Measurements from ENCODE around the gene EXOC3L4. TPM values are rescaled to one million over a fixed set of nuclear protein-coding genes. Genes with fewer than 3 reads are reported as not detected.

Gene EXOC3L4
- total and polyA plus RNA-seq, 2 donors = 16.0 to 83.7 TPM

DNA sequence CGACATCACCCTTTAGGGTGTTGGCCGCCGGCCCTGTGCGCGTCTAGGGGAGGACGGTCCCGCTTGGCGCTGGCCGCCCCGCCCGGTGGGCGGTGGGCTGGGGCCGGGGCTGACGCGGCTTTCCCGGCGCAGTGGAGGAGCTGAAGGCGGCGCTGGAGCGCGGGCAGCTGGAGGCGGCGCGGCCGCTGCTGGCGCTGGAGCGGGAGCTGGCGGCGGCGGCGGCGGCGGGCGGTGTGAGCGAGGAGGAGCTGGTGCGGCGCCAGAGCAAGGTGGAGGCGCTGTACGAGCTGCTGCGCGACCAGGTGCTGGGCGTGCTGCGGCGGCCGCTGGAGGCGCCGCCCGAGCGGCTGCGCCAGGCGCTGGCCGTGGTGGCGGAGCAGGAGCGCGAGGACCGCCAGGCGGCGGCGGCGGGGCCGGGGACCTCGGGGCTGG, 32.4 kb downstream of the EXOC3L4 start:
- Histone ChIP-seq H3K4me3 (ENCODE audit: low read length in 2 of 2) (no peak overlapping the region), H3K36me3 (ENCODE audit: control insufficient read depth in 2 of 2, insufficient read depth in 2 of 2, low read length in 1 of 2) (peaks cover 0 to 4% of the 10 kb centered on the region in 2 donors), H3K9me3 (ENCODE audit: control insufficient read depth in 2 of 2, insufficient read depth in 1 of 2, low read length in 1 of 2) (no peaks in the 10 kb centered on the region), H3K27ac (ENCODE audit: low read depth in 1 of 2, low read length in 1 of 2) (no peak overlapping the region), H3K27me3 (ENCODE audit: control insufficient read depth in 2 of 2, insufficient read depth in 1 of 2, low read length in 1 of 2) (peaks cover 11 to 40% of the 10 kb centered on the region in 2 donors), H3K4me1 (ENCODE audit: control insufficient read depth in 2 of 2, insufficient read depth in 2 of 2, low read length in 2 of 2) (peaks cover 13 to 44% of the 10 kb centered on the region in 2 donors)
- DNase-seq (ENCODE audit: low read depth in 6 of 9, low spot score in 9 of 9) = no peak
- 93% methylated on average over 62 of the region's 62 CpGs for whole genome bisulfite sequencing

DNA sequence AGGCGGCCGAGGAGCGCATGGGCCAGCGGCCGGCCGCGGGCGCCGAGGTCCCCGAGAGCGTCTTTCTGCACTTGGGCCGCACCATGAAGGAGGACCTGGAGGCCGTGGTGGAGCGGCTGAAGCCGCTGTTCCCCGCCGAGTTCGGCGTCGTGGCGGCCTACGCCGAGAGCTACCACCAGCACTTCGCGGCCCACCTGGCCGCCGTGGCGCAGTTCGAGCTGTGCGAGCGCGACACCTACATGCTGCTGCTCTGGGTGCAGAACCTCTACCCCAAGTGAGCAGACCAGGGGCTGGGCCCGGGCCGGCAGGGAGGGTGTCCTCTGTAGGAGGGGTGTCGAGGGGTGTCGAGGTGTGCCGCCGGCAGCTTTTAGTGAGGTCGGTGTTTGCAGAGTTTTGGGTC, 32.8 kb downstream of the EXOC3L4 start:
- WGBS = 96% methylated on average over 39 of the region's 39 CpGs
- Histone ChIP-seq H3K4me3 (ENCODE audit: low read length in 2 of 2) (no peak overlapping the region), H3K4me1 (ENCODE audit: control insufficient read depth in 2 of 2, insufficient read depth in 2 of 2, low read length in 2 of 2) (peaks cover 12 to 40% of the 10 kb centered on the region in 2 donors)

DNA sequence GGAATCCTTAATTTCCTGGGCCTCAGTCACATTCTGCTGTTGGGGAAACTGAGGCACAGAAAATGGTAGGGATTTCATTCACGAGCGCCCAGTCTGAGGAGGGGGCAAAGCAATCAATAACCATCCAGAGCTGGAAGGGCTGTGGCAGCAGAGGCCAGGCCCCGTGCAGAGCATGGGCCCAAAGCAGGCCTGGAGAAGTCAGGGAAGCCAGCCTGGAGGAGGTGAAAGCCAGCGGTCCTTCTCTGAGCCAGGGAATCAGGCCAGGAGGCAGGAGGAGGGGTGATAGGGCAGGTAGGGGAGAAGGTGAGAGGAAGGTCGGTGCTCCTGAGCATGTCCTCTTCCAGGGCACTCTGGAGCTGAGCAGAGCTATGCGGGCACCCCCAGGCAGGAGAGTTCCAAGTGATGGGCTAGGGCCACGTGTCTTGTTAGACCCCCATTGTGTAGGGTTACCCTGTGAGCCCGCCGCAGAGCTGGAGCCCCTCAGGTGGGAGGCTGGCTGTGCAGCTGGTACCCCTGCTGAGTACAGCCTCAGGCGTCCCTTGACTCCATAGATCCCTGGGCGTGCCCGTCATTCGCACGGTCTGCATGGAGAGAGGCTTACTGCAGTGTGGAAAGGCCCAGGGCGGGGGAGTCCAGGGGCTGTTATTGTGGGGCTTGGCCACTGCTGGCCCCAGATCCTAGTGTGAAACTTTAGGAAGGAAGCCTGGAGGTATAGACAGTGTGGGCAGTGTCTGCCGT, 33.5 kb downstream of the EXOC3L4 start:
- H3K9me3 ChIP-seq (ENCODE audit: control insufficient read depth in 2 of 2, insufficient read depth in 1 of 2, low read length in 1 of 2) = no peaks in the 10 kb centered on the region
- H3K27ac ChIP-seq (ENCODE audit: low read depth in 1 of 2, low read length in 1 of 2) = peak overlapping the region in 1 of 2 donors; percentile 3
- peaks cover 7 to 34% of the 10 kb centered on the region in 2 donors for H3K4me1 ChIP-seq (ENCODE audit: control insufficient read depth in 2 of 2, insufficient read depth in 2 of 2, low read length in 2 of 2)
- H3K27me3 ChIP-seq (ENCODE audit: control insufficient read depth in 2 of 2, insufficient read depth in 1 of 2, low read length in 1 of 2) = peaks cover 4 to 28% of the 10 kb centered on the region in 2 donors
- WGBS = 95% methylated on average over 16 of the region's 16 CpGs
- DNase-seq (ENCODE audit: low read depth in 6 of 9, low spot score in 9 of 9) = no peak
- peaks cover 0 to 4% of the 10 kb centered on the region in 2 donors for H3K36me3 ChIP-seq (ENCODE audit: control insufficient read depth in 2 of 2, insufficient read depth in 2 of 2, low read length in 1 of 2)
- no peak overlapping the region for H3K4me3 ChIP-seq (ENCODE audit: low read length in 2 of 2)

More for the DNA sequence above, 32.8 kb downstream of the EXOC3L4 start:
- H3K27ac ChIP-seq (ENCODE audit: low read depth in 1 of 2, low read length in 1 of 2) = no peak overlapping the region
- no peak for DNase-seq (ENCODE audit: low read depth in 6 of 9, low spot score in 9 of 9)
- H3K9me3 ChIP-seq (ENCODE audit: control insufficient read depth in 2 of 2, insufficient read depth in 1 of 2, low read length in 1 of 2) = no peaks in the 10 kb centered on the region
- peaks cover 0 to 4% of the 10 kb centered on the region in 2 donors for H3K36me3 ChIP-seq (ENCODE audit: control insufficient read depth in 2 of 2, insufficient read depth in 2 of 2, low read length in 1 of 2)
- H3K27me3 ChIP-seq (ENCODE audit: control insufficient read depth in 2 of 2, insufficient read depth in 1 of 2, low read length in 1 of 2) = peaks cover 8 to 35% of the 10 kb centered on the region in 2 donors

DNA sequence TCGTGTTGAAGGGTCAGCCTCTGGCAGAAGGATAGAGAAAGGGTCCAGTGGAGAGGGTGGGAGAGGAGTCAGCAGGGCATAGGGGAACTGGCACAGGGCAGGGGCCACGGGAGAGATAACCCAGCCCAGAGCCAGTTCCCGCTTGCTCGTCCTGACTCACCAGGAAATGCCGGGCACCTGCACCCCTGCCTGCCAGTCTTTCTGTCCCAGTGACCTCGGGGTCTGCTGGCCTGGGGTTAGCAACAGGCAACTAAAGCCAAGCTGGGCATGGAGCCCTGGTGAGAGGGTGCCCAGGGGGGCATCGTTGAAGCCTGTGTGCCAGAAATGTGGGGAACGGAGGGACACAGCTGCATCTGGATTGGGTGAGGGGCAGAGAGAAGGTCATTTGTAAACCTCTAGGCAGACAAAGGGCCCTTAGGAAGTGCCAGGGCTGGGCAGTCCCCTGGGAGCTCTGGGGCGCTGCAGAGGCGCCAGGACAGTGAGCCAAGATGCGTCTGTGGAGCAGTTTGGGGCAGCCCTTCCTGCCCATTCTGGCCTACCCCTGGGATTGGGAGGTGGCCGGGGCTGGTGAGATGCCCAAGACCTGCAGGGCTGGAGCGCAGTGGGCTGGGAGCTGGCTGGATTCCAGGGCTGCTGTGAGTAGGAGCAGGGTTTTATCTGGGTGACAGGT, 34.2 kb downstream of the EXOC3L4 start:
- WGBS = 91% methylated on average over 13 of the region's 13 CpGs
- no peak for DNase-seq (ENCODE audit: low read depth in 6 of 9, low spot score in 9 of 9)
- peaks cover 5 to 33% of the 10 kb centered on the region in 2 donors for H3K4me1 ChIP-seq (ENCODE audit: control insufficient read depth in 2 of 2, insufficient read depth in 2 of 2, low read length in 2 of 2)
- no peak overlapping the region for H3K27ac ChIP-seq (ENCODE audit: low read depth in 1 of 2, low read length in 1 of 2)
- peaks cover 2 to 4% of the 10 kb centered on the region in 2 donors for H3K36me3 ChIP-seq (ENCODE audit: control insufficient read depth in 2 of 2, insufficient read depth in 2 of 2, low read length in 1 of 2)
- H3K4me3 ChIP-seq (ENCODE audit: low read length in 2 of 2) = no peak overlapping the region
- H3K27me3 ChIP-seq (ENCODE audit: control insufficient read depth in 2 of 2, insufficient read depth in 1 of 2, low read length in 1 of 2) = peaks cover 0 to 22% of the 10 kb centered on the region in 2 donors
- H3K9me3 ChIP-seq (ENCODE audit: control insufficient read depth in 2 of 2, insufficient read depth in 1 of 2, low read length in 1 of 2) = no peaks in the 10 kb centered on the region

DNA sequence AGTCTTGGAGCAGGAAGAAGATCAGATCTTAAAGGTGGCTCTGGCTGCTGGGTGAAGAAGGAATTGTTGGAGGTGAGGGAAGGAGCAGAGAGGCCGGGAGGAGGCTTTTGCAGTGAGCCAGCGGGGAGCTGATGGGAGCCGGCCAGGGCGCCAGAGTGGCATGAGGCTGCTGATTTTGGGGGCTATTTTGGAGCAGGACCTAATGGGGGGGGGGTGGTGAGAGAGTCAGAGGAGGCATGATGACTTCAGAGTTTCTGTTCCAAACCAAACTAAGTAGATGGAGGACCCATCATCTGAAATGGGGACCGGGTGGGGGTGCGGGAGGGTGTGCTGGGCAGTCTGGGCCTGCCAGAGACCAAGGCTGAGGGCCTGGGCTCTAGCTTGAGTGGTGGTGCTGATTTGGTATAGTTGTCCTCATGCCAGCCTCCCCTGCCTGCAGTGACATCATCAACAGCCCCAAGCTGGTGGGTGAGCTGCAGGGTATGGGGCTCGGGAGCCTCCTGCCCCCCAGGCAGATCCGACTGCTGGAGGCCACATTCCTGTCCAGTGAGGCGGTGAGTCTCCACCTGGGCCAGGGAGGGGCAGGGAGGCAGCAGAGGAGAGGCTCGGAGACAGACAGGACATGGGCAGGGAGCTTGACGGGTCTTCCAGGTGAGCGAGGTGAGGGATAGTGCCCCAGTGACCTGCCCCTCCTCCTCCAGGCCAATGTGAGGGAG, 34.9 kb downstream of the EXOC3L4 start:
- peaks cover 0 to 26% of the 10 kb centered on the region in 2 donors for H3K4me1 ChIP-seq (ENCODE audit: control insufficient read depth in 2 of 2, insufficient read depth in 2 of 2, low read length in 2 of 2)
- H3K9me3 ChIP-seq (ENCODE audit: control insufficient read depth in 2 of 2, insufficient read depth in 1 of 2, low read length in 1 of 2) = no peaks in the 10 kb centered on the region
- peaks cover 0 to 15% of the 10 kb centered on the region in 2 donors for H3K27me3 ChIP-seq (ENCODE audit: control insufficient read depth in 2 of 2, insufficient read depth in 1 of 2, low read length in 1 of 2)
- H3K27ac ChIP-seq (ENCODE audit: low read depth in 1 of 2, low read length in 1 of 2) = no peak overlapping the region
- DNase-seq (ENCODE audit: low read depth in 6 of 9, low spot score in 9 of 9) = no peak
- H3K36me3 ChIP-seq (ENCODE audit: control insufficient read depth in 2 of 2, insufficient read depth in 2 of 2, low read length in 1 of 2) = peaks cover 4 to 5% of the 10 kb centered on the region in 2 donors
- no peak overlapping the region for H3K4me3 ChIP-seq (ENCODE audit: low read length in 2 of 2)
- WGBS = 96% methylated on average over 12 of the region's 12 CpGs

DNA sequence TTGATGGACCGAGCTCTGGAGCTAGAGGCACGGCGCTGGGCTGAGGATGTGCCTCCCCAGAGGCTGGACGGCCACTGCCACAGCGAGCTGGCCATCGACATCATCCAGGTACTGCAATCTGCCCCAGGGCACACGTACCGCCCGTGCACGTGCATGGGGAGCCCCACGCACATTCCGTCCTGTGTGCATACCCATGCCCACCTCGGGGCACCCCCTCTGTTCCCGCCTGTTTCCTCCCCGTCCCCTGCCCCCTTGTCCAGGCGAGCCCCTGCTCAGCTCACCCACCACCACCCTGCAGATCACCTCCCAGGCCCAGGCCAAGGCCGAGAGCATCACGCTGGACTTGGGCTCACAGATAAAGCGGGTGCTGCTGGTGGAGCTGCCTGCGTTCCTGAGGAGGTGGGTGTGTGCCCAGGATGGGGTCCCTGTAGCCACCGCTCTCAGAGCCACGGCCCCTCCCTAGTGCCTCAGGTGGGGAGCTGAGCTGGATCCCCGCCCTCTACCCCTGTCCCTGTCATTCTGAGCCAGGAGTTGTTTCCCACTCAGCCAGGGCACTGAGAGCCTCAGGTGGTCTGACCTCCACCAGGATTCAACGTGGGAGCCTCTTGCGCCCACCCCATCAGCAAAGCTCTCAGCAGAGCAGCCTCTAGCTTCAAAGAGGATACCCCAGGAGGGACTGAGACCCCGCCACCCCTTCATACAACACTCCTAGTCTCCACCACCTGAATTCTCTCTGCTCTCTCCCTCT, 35.7 kb downstream of the EXOC3L4 start:
- no peaks in the 10 kb centered on the region for H3K9me3 ChIP-seq (ENCODE audit: control insufficient read depth in 2 of 2, insufficient read depth in 1 of 2, low read length in 1 of 2)
- H3K4me3 ChIP-seq (ENCODE audit: low read length in 2 of 2) = no peak overlapping the region
- H3K27ac ChIP-seq (ENCODE audit: low read depth in 1 of 2, low read length in 1 of 2) = no peak overlapping the region
- H3K4me1 ChIP-seq (ENCODE audit: control insufficient read depth in 2 of 2, insufficient read depth in 2 of 2, low read length in 2 of 2) = peaks cover 0 to 21% of the 10 kb centered on the region in 2 donors
- peaks cover 4 to 5% of the 10 kb centered on the region in 2 donors for H3K36me3 ChIP-seq (ENCODE audit: control insufficient read depth in 2 of 2, insufficient read depth in 2 of 2, low read length in 1 of 2)
- H3K27me3 ChIP-seq (ENCODE audit: control insufficient read depth in 2 of 2, insufficient read depth in 1 of 2, low read length in 1 of 2) = peaks cover 0 to 7% of the 10 kb centered on the region in 2 donors
- WGBS = 96% methylated on average over 26 of the region's 26 CpGs
- no peak for DNase-seq (ENCODE audit: low read depth in 6 of 9, low spot score in 9 of 9)

DNA sequence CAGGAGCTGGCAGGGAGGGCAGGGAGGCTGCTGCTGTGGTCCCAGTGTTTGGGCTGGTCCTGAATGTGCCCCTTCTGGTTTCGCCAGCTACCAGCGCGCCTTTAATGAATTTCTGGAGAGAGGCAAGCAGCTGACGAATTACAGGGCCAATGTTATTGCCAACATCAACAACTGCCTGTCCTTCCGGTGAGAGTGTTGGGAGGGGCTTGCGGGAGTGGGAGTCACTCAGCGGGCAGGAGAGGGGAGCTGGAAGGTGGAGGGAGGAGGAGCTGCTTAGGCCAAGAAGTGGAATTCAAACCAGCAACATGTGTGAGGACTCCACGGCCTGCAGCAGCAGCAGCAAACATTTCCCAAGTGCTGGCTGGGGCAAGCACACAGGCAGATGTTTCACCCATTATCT, 36.4 kb downstream of the EXOC3L4 start:
- no peaks in the 10 kb centered on the region for H3K9me3 ChIP-seq (ENCODE audit: control insufficient read depth in 2 of 2, insufficient read depth in 1 of 2, low read length in 1 of 2)
- peaks cover 4 to 5% of the 10 kb centered on the region in 2 donors for H3K36me3 ChIP-seq (ENCODE audit: control insufficient read depth in 2 of 2, insufficient read depth in 2 of 2, low read length in 1 of 2)
- H3K4me3 ChIP-seq (ENCODE audit: low read length in 2 of 2) = no peak overlapping the region
- H3K27me3 ChIP-seq (ENCODE audit: control insufficient read depth in 2 of 2, insufficient read depth in 1 of 2, low read length in 1 of 2) = no peaks in the 10 kb centered on the region
- H3K27ac ChIP-seq (ENCODE audit: low read depth in 1 of 2, low read length in 1 of 2) = no peak overlapping the region
- no peak for DNase-seq (ENCODE audit: low read depth in 6 of 9, low spot score in 9 of 9)
- 94% methylated on average over 8 of the region's 8 CpGs for whole genome bisulfite sequencing
- H3K4me1 ChIP-seq (ENCODE audit: control insufficient read depth in 2 of 2, insufficient read depth in 2 of 2, low read length in 2 of 2) = peaks cover 0 to 18% of the 10 kb centered on the region in 2 donors

DNA sequence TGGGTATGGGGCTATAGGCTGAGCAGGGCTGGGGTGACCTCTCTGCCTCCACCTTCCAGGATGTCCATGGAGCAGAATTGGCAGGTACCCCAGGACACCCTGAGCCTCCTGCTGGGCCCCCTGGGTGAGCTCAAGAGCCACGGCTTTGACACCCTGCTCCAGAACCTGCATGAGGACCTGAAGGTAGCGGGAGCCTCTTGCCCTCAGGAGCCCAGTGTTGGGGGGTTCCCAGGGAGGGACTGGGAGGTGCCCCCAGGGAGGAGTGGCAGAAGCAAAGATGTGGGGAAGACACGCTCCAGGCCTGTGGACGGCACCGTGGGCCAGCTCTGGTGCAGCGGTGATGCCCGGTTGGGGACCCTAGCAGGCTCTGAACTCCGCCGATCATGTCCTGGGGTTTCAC, 37.1 kb downstream of the EXOC3L4 start:
- H3K4me1 ChIP-seq (ENCODE audit: control insufficient read depth in 2 of 2, insufficient read depth in 2 of 2, low read length in 2 of 2) = peaks cover 0 to 16% of the 10 kb centered on the region in 2 donors
- no peak overlapping the region for H3K27ac ChIP-seq (ENCODE audit: low read depth in 1 of 2, low read length in 1 of 2)

More for the DNA sequence above, 37.1 kb downstream of the EXOC3L4 start:
- DNase-seq (ENCODE audit: low read depth in 6 of 9, low spot score in 9 of 9) = no peak
- no peaks in the 10 kb centered on the region for H3K27me3 ChIP-seq (ENCODE audit: control insufficient read depth in 2 of 2, insufficient read depth in 1 of 2, low read length in 1 of 2)
- WGBS = 96% methylated on average over 9 of the region's 9 CpGs
- no peak overlapping the region for H3K4me3 ChIP-seq (ENCODE audit: low read length in 2 of 2)
- peaks cover 4 to 5% of the 10 kb centered on the region in 2 donors for H3K36me3 ChIP-seq (ENCODE audit: control insufficient read depth in 2 of 2, insufficient read depth in 2 of 2, low read length in 1 of 2)
- H3K9me3 ChIP-seq (ENCODE audit: control insufficient read depth in 2 of 2, insufficient read depth in 1 of 2, low read length in 1 of 2) = no peaks in the 10 kb centered on the region
